ENCODE data around the gene USH1C.

DNA sequence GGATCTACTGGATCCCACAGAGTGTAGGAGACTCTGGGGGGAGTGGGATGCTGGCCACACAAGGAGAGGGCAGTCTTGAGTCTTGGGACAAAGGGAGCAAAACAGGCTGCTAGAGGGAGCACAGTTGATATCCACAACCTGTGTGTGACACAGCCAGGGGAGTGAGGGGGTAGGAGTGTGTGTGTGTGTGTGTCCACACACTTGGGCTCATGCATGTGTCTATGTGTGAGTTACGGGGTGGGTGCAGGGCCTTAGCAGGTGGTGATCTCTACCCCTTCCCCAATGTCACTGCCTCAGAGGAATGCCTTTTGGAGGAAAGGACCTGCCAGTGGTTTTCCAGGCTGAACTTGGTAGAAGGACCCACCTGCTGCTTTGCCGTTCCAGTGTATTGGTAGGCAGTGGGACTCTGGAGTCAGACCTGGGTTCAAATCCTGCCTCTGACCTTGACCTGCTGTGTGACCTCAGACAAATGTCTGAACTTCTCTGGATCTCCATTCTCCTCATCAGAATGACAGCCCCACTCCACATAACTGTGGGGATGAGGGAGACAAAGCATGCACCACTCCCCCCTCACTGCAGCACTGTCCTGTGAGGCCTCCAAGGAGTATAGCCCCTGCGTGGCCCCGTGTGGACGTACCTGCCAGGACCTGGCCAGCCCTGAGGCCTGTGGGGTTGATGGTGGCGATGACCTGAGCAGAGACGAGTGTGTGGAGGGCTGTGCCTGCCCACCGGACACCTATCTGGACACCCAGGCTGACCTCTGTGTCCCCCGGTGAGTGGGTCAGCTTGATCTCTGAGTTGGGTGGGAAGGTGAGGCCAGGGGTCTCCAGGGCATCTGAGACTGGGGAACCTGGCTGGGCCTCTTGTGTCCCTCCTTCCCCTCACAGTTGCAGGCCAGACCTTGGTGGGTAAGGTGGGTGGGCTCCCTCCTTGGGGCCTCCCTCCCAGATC lies 30.2 kb upstream of the USH1C start:
- TF ChIP-seq GATA3 (IDR thresholded peaks at IDR 0.05; ENCODE audit: low read depth, low read length) (no peak), GATA2 (IDR thresholded peaks at IDR 0.05; ENCODE audit: low read depth, low read length) (no peak)
